NCI-H69 (cell line): ENCODE data around the gene PABPC1L2B.
"Not testable (repeated sequence)": the region's sequence is repeated elsewhere in the genome, so short reads cannot be mapped to it uniquely, and the experiment has no call there.

Experiments
- DNase-seq: peaks from one replicate; lab custom pipeline; 2025; lab: John Stamatoyannopoulos, UW

Gene PABPC1L2B

GRCh38 chrX:73002733-73003132 is at the start of gene PABPC1L2B:
Gene PABPC1L2B, plus strand, starts transcription at chrX:73002939. Its CDS starts 704 bp downstream, at chrX:73003643.
- DNase-seq, result not testable (repeated sequence)

GRCh38 chrX:72959971-72960370 is 42.8 kb upstream of the PABPC1L2B start:
- not testable (repeated sequence) for DNase-seq

GRCh38 chrX:72971859-72972258 is 30.9 kb upstream of the PABPC1L2B start:
- not testable (repeated sequence) for DNase-seq

- not testable (repeated sequence) for DNase-seq
Observed at GRCh38 chrX:72974885-72975284, 27.9 kb upstream of the PABPC1L2B start.

- not testable (repeated sequence) for DNase-seq
Observed at GRCh38 chrX:72980894-72981469, 21.8 kb upstream of the PABPC1L2B start.

- not testable (repeated sequence) for DNase-seq
Observed at GRCh38 chrX:73004032-73004431, 1.3 kb downstream of the PABPC1L2B start.

- no peak for DNase-seq
Observed at GRCh38 chrX:73021361-73022092, 18.8 kb downstream of the PABPC1L2B start.

GRCh38 chrX:73022093-73022445 is 19.3 kb downstream of the PABPC1L2B start:
- DNase-seq, result not testable (repeated sequence)

- no peak for DNase-seq
Observed at GRCh38 chrX:73028876-73029275, 26.1 kb downstream of the PABPC1L2B start.
